Fibroblast of lung (primary cell): Measurements from ENCODE around the gene DCBLD2. TPM values are rescaled to one million over a fixed set of nuclear protein-coding genes. Genes with fewer than 3 reads are reported as not detected.

Source experiments
- DNase-seq, 2 donors: peaks; one replicate each; pipeline versions ENCODE4 v3.0.0 to v3.0.0-alpha.2; 2010; ENCODE audit warnings: low read depth in 2 of 2
- H2AFZ ChIP-seq: 2 replicates; pipeline ENCODE4 v1.5.1; 2012; ENCODE audit warnings: low read length, control low read depth, inconsistent platforms
- H3K27ac ChIP-seq: 2 replicates; pipeline ENCODE4 v1.5.1; 2011; ENCODE audit warnings: low read length, control low read depth; ENCODE audit not compliant: insufficient read depth
- H3K27me3 ChIP-seq: 2 replicates; pipeline ENCODE4 v1.5.1; 2011; ENCODE audit warnings: mild to moderate bottlenecking, low read length; ENCODE audit not compliant: control insufficient read depth, insufficient read depth
- H3K36me3 ChIP-seq: 2 replicates; pipeline ENCODE4 v1.5.1; 2011; ENCODE audit warnings: low read length; ENCODE audit not compliant: control insufficient read depth, insufficient read depth
- H3K4me1 ChIP-seq: 2 replicates; pipeline ENCODE4 v1.5.1; 2011; ENCODE audit warnings: low read length; ENCODE audit not compliant: control insufficient read depth, insufficient read depth; ENCODE audit errors: extremely low read depth
- H3K4me2 ChIP-seq: 2 replicates; pipeline ENCODE4 v1.5.1; 2011; ENCODE audit warnings: low read length, control low read depth; ENCODE audit not compliant: insufficient read depth; ENCODE audit errors: extremely low read depth
- H3K4me3 ChIP-seq, 4 experiments: fragments of 200-600 bp in 1 of 4; sonication (generic) in 1 of 4; replicated peaks in 1 of 4; 2 replicates each; pipeline ENCODE4 v1.5.1; 2011 to 2016; ENCODE audit warnings: low read length in 4 of 4, low read depth in 3 of 4, mild to moderate bottlenecking in 3 of 4, control low read depth in 2 of 4, inconsistent platforms in 1 of 4, mixed read lengths in 1 of 4; ENCODE audit not compliant: insufficient read depth in 1 of 4; ENCODE audit errors: control extremely low read depth in 1 of 4
- H3K79me2 ChIP-seq: 2 replicates; pipeline ENCODE4 v1.5.1; 2012; ENCODE audit warnings: mild to moderate bottlenecking, low read length, inconsistent platforms; ENCODE audit not compliant: control insufficient read depth, insufficient read depth
- H3K9ac ChIP-seq: 2 replicates; pipeline ENCODE4 v1.5.1; 2011; ENCODE audit warnings: mild to moderate bottlenecking, low read length, control low read depth; ENCODE audit not compliant: insufficient read depth
- H3K9me3 ChIP-seq: 2 replicates; pipeline ENCODE4 v1.5.1; 2012; ENCODE audit warnings: low read depth, low read length; ENCODE audit not compliant: control insufficient read depth, insufficient read depth
- H4K20me1 ChIP-seq: 2 replicates; pipeline ENCODE4 v1.5.1; 2011; ENCODE audit warnings: low read length; ENCODE audit not compliant: control insufficient read depth, insufficient read depth; ENCODE audit errors: extremely low read depth
- EZH2 ChIP-seq: IDR thresholded peaks from 2 replicates; pipeline ENCODE4 v1.5.1; 2012; ENCODE audit warnings: low read length, control low read depth, mild to moderate bottlenecking; ENCODE audit errors: missing control alignments
- polyA plus RNA-seq, 2 donors: library from polyadenylated mRNA; depleted of rRNA in 1 of 2; stranded (reverse) in 1 of 2; unstranded in 1 of 2; fragments of >200 nt; gene quantifications; 2 replicates each; pipeline ENCODE4 v1.2.1, GENCODE V29; 2011 to 2012; ENCODE audit warnings: missing spikeins in 1 of 2
- total RNA-seq: library from RNA; depleted of rRNA; stranded (reverse); fragments of >200 nt; gene quantifications from 2 replicates; pipeline ENCODE4 v1.2.1, GENCODE V29; 2014
- TF ChIP-seq, protein P1 (sequence below), 2 donors: IDR thresholded peaks in 1 of 2; conservative IDR thresholded peaks in 1 of 2; 1 replicate in 1 of 2; 2 replicates in 1 of 2; pipeline ENCODE4 v1.5.1; 2011 to 2012; ENCODE audit warnings: low read length in 2 of 2, control low read depth in 1 of 2, inconsistent platforms in 1 of 2, low read depth in 1 of 2, mild to moderate bottlenecking in 1 of 2

Gene DCBLD2
- total and polyA plus RNA-seq, 2 donors (not counting 1 experiment from before 2014, with no cell fraction given): 98.1 to 195 TPM

DNA sequence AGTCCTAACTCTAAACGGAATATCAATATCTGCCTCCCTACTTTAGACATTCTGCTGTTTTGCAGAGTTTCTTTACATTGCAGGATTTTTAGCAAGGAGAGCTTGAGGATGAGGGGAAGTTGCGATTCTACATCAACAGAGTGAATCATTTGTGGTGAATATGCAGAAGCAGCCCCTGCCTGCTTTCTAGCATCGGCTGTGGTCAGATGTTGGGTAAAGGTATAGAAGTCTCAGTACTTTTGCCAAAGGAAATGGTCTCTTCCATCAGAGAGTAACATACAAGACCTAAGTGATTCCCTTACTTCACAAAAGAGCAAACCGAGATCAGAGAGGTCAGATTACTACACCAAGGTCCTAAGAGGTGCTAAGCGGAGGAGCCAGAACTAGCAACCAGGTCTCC, 123.1 kb downstream of the DCBLD2 start:
- H3K4me2 ChIP-seq: no peak overlapping the region
- H3K9me3 ChIP-seq: no peaks in the 10 kb centered on the region
- no peaks in the 10 kb centered on the region for H3K27me3 ChIP-seq
- H3K27ac ChIP-seq: no peak overlapping the region
- no peak overlapping the region for H3K4me3 ChIP-seq
- peaks cover 5% of the 10 kb centered on the region for H3K4me1 ChIP-seq
- DNase-seq: peak; percentile 48 to 80
- H3K9ac ChIP-seq: no peak overlapping the region
- H2AFZ ChIP-seq: no peak overlapping the region
- H3K79me2 ChIP-seq: no peaks in the 10 kb centered on the region
- no peaks in the 10 kb centered on the region for H4K20me1 ChIP-seq
- no peaks in the 10 kb centered on the region for H3K36me3 ChIP-seq
- TF ChIP-seq EZH2: no peak
- TF ChIP-seq, protein P1, sequence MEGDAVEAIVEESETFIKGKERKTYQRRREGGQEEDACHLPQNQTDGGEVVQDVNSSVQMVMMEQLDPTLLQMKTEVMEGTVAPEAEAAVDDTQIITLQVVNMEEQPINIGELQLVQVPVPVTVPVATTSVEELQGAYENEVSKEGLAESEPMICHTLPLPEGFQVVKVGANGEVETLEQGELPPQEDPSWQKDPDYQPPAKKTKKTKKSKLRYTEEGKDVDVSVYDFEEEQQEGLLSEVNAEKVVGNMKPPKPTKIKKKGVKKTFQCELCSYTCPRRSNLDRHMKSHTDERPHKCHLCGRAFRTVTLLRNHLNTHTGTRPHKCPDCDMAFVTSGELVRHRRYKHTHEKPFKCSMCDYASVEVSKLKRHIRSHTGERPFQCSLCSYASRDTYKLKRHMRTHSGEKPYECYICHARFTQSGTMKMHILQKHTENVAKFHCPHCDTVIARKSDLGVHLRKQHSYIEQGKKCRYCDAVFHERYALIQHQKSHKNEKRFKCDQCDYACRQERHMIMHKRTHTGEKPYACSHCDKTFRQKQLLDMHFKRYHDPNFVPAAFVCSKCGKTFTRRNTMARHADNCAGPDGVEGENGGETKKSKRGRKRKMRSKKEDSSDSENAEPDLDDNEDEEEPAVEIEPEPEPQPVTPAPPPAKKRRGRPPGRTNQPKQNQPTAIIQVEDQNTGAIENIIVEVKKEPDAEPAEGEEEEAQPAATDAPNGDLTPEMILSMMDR (conservative IDR thresholded peaks at IDR 0.05 in 1 of 2, IDR thresholded peaks at IDR 0.05 in 1 of 2; ENCODE audit: low read depth in 1 of 2, low read length in 2 of 2): no peak

DNA sequence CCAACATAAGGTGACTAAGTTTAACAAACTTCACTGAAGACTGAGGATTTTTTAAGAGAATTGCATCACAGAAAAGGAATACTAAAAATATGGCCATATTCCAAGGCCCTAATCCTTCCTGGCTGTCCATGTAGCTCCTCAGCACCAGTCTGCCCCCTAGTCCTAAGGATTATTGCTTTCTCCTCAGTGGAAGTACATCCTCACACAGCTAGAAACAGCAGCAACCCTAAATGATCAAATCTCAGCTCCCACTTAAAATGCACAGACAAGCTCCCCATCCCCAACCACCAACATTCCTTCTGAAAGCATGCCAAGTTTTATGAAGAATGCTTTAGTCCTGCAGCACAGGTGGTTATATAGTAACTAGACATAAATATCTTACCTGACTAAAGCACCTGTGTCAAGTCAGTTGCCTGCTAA, 123.7 kb downstream of the DCBLD2 start:
- Histone ChIP-seq H4K20me1 (no peaks in the 10 kb centered on the region), H3K4me2 (no peak overlapping the region), H3K4me1 (peaks cover 5% of the 10 kb centered on the region), H3K9ac (no peak overlapping the region), H3K9me3 (no peaks in the 10 kb centered on the region), H3K27ac (no peak overlapping the region), H3K36me3 (no peaks in the 10 kb centered on the region), H3K79me2 (no peaks in the 10 kb centered on the region), H3K4me3 (no peak overlapping the region), H3K27me3 (no peaks in the 10 kb centered on the region), H2AFZ (no peak overlapping the region)
- TF ChIP-seq, protein P1 (conservative IDR thresholded peaks at IDR 0.05 in 1 of 2, IDR thresholded peaks at IDR 0.05 in 1 of 2; ENCODE audit: low read depth in 1 of 2, low read length in 2 of 2): peak; percentile 15 to 23
- TF ChIP-seq EZH2: no peak
- DNase-seq: peak; percentile 74 to 79

DNA sequence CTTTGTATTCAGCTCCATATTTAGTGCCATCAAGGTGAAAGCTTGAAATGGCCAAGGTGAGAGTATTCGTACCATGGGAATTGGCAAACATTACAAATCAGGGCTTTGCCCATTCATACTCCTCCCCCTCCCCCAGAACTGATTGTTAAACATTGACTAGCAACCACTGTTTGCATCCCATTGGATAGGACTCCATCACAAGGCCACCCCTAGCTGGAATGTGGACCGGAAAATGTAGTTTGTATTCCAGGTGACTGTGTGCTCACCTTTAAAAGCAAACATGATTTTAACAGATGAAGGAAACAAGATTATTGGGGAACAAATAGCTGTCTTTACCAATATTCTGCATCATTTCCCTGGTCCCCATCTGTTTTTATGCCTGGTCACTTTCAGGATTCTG, 124.2 kb downstream of the DCBLD2 start:
- H3K9ac ChIP-seq: no peak overlapping the region
- TF ChIP-seq EZH2: no peak
- TF ChIP-seq, protein P1 (conservative IDR thresholded peaks at IDR 0.05 in 1 of 2, IDR thresholded peaks at IDR 0.05 in 1 of 2; ENCODE audit: low read depth in 1 of 2, low read length in 2 of 2): no peak
- H3K9me3 ChIP-seq: no peaks in the 10 kb centered on the region
- H3K4me3 ChIP-seq: no peak overlapping the region
- H3K27me3 ChIP-seq: no peaks in the 10 kb centered on the region
- H2AFZ ChIP-seq: no peak overlapping the region
- H3K79me2 ChIP-seq: no peaks in the 10 kb centered on the region
- H3K27ac ChIP-seq: no peak overlapping the region
- no peak for DNase-seq
- H3K36me3 ChIP-seq: no peaks in the 10 kb centered on the region
- H4K20me1 ChIP-seq: no peaks in the 10 kb centered on the region
- H3K4me2 ChIP-seq: no peak overlapping the region
- H3K4me1 ChIP-seq: peaks cover 5% of the 10 kb centered on the region
